HG02970 (cell line): ENCODE measurements around the gene BZW2.
"Not testable (repeated sequence)": the region's sequence is repeated elsewhere in the genome, so short reads cannot be mapped to it uniquely, and the experiment has no call there.

Source experiments
- ATAC-seq: cut with Tn5 transposase; IDR thresholded peaks from one replicate; pipeline ENCODE4 v1.9.1; 2021; ENCODE audit warnings: mild to moderate bottlenecking, moderate library complexity, moderate number of reproducible peaks; ENCODE audit not compliant: unreplicated experiment, low FRiP score

The BZW2 gene

DNA sequence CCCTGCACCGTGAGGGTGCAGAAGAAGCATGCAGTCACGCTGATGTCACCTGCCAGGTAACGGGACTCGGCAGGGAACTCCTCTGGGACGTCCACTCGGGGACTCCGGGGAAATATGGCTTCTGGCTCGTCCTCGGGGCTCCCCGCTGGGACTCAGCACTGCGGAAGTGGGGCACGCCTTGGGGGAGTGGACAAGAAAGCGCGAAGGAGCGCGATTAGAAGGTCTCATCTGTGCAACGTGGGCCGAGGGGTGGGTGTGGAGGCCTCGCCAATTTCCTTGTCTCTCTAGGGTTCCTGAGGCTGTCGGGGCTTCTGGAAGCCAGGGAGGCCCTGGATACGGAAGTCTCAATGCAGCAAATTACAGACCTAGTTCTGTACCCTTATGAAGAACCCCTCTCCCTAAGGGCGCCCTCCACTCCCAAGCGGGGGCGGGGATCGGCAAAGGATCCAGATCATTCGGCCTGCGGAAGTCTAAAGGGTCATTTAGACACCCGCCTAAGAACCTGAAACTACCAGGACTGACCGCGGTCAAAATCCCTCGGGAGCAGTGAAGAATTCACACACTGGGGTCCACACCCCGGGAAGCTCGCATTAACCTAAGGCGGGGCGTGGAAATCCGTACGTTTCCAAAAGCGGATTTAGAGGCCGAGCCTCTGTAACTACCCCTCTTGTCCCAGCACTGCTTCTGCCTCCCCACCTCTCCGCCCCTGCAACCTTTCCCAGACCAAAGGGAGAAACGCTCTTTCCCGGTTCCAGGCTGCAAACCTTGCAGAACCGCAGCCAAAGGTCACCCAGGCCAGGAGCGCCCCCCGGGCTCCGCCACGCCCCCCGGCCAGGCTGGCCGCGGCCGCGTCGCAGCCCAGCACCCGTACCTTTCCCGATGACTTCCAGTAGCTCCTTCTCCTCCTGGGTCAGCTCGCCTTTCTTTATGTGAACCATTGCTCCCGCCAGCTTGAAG lies 1.1 kb upstream of the BZW2 start:
- peak; percentile 12 for ATAC-seq

DNA sequence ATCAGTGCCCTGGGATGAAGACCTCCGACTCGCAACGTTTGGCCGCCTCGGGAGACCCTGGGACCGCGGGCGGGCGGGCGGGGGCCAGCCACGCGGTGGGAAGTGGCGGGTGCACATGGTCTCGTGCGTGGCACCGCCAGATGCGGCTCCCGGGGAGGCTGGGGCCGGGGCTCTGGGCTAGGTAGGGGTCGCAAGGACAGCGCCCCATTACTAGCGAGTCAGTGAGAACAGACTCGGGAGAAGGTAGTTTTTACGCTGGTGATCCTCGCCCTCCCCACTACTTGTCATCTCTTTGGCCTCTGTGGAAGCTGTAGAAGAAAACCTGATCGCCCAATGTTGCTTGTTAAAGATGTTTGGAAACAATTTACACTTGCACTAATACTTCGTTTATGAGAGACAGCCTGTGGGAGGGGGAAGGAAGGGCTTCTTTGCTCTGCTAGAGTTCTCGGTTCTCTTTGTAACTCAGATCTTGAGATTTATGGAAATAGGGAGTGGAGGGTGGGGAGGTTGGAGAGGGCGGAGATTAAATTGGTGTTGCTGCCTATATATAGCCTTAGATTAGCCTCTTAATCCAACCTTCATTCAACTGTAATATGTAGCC lies 591 bp downstream of the BZW2 start:
- ATAC-seq: no peak

DNA sequence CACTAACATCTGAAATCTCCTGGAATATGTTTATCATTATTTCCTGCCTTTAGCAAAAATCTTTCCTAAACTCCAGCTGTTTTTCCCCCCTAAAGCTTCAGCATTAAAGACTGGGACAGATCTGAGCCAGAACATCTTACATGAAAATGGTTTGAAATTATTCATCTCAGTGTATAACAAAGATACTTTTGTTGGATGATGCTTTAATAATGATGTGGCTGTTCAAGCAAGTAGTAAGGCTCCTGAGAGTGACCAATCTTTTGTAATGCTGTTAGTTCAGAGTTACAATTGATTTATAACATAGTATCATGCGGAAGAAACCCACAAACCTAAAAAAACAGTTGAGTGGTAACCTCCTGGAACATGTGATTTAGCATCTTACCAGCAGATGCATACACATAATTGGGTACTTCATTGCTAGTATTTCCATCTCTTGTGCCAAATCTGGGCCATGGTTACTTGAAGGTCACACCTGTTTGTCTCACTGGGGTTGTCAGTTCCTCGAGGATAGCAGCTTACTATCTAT lies 1.5 kb downstream of the BZW2 start:
- ATAC-seq: no peak

DNA sequence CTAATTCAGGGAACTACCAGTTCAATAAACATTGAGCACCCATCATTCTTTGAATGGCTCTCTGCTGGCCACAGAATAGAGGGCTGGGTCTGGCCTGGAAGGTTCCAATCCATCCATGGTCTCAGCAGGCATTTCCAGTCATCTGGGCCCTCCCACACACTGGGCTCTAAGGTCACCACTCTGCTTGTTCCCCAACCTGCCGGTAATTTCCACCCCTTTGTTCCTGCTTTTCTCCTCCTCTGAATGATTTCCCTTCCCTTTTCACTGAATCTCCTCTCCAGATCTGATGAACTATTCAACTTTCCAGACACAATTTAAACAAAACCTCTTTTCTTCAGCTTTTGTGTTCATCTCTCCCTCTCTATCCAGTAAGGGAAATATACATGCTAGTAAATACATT lies 2.6 kb downstream of the BZW2 start:
- ATAC-seq: no peak

DNA sequence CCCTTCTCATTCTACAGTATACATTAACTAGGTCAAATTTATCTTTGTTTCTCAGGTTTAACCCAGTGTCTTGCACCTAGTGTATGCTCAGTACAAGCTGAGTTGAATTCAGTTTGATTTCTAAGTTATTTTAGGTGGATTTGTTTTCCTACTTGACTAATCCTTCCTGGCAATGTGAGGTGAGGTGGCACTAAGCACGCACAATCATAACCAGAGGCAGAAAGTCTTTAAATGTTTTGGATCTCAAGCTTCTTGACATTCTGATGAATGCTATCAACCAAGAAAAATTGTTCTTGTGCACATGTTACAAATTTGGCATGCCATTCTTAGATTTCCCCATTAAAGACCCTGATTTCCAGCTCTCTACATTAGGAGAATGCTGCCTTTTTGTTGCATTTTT lies 3.2 kb downstream of the BZW2 start:
- no peak for ATAC-seq

DNA sequence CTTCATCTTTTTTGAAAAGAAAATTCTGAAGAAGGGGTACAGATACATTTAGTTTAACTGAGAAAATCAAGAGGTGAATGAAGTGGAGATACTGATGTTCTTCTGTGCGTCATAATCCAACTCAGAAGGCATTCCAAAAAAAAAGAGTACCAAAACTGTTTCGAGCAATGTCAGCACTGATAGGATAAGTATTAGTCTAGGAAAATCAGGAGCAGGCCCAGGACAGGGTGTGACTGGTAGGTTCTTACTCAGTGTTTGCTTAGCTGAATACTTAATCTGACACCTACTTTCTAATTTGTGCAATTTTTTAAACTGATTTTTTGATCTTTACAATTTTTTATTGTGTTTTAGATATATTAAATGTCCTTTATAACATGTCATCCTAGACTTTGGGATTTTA lies 4.3 kb downstream of the BZW2 start:
- no peak for ATAC-seq

DNA sequence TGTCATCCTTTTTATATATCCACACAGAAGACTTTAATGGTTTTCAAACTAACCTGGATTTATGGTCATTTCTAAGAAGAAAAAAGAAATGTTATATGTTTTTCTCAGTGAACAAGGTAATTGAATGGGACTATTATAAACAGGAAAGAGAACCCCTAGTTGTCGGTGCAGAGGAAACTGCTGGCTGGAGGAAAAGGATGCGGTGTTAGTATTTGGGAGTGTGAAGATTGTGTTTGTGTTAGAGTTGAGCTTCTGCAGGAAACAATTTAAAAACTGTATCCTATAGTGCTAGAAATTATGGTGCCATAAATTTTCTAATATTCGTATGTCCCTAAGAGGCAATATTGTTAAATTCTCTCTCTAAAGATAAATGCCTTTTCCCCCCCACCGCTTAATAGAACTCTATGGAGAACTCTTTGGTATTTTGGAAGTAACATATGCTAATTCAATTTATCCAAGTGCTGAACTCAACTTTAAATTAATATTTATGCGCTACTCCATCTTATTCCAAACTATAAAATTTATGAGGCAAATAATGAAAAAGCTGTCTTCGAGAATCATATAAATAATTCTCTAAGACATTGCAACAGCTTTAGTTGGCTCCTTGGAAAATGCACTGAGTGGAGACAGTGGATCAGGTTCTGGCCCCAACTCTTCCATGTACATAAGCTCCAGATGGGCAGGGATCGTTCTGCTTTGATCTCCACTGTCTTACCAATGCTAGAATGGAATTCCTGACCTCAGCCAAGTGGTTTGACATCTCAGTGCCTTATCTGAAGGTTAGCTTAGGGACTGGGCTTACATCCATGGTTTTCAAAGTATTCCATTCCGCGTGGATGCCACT lies 5.6 kb downstream of the BZW2 start:
- no peak for ATAC-seq

DNA sequence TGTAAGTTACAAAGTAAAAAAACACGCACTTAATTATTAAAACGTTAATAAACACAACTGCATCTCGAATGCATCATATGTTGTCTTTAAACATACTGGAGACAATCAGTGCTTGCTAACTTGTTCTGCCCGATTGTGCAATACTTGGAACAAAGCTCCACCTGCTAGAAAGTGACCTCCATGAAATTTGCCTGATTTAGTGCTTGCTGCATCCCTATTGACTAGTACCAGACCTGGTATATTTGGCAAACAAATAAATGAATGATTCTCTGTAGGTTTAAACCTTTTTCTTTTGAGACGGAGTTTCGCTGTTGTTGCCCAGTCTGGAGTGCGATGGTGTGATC lies 6.2 kb downstream of the BZW2 start:
- ATAC-seq: no peak

DNA sequence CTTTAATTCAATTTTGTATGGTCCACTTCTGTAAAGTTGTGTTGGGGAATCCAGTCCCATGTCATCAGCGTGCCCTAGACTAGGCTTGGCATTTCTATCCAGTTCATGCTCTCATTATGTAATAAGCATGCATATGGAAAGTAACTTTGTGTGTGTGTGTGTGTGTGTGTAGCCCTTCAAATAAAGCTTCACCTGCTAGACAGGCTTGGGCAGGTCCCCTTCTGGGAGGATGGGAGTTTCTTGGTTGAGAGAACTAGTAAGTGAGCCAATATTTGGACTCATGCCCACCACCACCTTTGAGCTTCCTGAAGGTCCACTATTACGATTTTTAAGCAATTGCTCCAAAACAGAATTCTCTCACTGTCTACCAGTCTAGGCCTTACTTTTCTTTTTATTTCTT lies 6.9 kb downstream of the BZW2 start:
- no peak for ATAC-seq

DNA sequence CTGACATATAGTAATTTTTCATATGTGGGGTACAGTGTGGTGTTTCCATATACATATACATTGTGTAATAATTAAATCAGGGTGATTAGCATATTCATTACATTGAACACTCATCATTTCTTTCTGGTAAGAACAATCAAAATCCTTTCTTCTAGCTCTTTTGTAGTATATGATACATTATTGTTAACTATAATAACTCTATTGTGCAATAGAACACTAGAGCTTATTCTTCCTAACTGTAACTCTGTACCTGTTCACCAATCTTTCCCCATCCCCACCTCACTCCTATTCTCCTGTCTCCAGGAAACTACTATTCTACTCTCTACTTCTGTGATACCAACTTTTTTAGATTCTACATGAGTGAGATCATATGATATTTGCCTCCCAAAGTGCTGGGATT lies 9.4 kb downstream of the BZW2 start:
- ATAC-seq: no peak

DNA sequence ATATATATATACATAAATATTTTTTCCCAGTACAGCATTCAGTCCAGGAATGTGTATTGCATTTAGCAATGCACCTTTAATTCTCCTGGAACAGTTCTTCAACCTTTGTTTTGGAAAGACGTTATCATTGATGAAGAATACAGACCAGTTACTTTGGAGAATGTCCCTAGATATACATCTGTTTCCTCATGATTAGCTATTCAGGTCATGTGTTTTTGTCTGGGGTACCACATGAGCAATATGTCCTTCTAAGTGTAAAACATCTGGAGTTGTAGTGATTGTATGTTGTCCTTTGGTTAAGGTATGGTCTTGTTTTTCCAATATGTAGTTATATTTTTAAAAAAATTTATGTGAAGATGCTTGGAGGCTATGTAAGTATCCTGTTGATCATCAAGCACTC lies 10.2 kb downstream of the BZW2 start:
- ATAC-seq: no peak

DNA sequence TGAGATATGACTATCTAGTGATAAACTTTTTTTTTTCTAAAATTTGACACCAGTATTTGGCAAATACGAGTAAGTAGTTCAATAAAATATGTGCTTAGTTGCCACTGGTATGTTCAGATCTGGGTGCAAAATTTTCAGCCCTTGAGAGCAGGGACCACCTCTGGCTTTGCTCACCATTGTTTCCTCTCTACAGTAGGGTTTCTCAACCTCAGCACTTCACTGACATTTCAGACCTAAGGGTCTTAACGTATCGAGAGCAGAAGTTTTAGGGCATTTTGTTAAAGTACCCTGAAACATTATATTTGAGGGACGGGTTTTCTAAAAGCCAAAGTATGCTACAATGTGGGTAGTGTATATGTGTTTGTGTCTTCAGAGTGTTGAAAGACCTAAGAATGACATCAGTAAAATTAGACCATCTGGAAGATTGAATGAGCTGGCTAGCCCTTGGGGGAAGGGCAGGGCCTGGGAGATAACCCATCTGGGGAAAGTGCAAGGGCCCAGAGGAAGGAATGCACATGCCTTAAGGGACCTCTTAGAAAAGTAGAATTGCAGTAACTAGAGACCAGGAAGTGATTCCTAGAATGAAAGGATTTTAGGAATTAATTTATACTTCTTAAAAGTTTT lies 11.8 kb downstream of the BZW2 start:
- no peak for ATAC-seq

DNA sequence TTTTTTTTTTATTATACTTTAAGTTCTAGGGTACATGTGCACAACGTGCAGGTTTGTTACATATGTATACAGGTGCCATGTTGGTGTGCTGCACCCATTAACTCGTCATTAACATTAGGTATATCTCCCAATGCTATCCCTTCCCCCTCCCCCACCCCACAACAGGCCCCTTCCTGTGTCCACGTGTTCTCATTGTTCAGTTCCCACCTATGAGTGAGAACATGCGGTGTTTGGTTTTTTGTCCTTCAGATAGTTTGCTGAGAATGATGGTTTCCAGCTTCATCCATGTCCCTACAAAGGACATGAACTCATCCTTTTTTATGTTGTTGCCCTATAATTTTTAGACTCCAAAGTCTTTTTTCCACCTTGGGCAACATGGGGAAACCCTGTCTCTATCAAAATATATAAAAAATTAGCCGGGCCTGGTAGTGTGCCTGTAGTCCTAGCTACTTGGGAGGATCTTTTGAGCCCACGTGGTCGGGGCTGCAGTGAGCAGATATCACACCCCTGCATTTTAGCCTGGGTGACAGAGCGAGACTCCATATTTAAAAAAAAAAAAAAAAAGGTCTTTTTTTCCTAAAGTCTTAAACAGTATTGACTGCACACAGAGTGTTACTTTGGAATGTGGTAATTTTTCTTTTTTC lies 14.0 kb downstream of the BZW2 start:
- ATAC-seq: not testable (repeated sequence)

DNA sequence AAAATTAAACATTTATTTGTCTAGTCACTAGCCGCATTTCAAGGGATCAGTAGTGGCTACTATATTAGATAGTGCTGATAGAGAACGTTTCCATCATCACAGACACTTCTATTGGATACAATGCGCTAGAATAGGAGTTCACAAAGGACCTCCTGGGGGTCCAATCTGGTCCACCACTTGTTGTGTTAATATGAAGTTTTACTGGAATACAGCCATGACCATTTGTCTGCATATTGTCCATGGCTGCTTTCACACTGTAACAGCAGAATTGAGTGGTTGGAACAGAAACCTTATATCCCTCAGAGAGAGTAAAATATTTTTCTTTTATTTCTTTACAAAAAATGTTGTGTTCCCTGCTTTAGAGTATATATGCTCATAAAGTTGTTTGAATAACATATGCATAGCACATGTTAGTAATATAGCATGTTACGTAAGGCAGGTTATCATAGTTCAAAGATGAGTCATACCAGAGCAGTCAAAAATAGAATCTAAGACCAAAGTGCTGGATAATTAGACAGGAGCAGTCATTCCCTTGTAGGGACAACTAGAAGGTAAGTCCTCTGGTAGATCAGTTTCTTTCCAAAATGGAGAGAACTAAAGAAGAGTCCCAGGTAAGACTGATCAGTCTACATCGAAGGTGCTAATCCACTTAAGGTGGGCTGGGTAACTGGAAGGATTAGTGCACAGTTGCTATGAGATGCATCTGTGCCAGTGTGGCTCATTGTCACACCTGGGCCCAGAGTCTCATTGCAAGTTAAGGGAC lies 14.9 kb downstream of the BZW2 start:
- no peak for ATAC-seq

DNA sequence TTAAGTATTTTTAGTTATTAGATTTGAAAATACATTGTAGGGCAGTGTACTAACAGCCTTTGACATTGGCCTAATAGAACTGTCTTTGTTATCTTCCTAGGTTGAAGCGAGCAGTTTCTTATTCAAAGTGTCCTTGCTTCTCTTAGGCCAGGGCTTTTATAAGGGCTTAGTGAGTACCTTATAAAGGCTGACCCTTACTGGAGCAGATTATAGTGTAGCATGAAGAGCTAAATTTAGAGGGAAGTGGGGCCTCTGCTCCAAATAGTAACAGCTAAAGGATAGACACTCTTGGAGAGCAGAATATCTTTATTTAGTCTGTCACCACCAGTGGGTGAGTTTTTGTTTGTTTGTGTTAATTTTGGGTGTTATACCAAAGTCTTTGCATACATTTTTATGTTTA lies 15.9 kb downstream of the BZW2 start:
- no peak for ATAC-seq

DNA sequence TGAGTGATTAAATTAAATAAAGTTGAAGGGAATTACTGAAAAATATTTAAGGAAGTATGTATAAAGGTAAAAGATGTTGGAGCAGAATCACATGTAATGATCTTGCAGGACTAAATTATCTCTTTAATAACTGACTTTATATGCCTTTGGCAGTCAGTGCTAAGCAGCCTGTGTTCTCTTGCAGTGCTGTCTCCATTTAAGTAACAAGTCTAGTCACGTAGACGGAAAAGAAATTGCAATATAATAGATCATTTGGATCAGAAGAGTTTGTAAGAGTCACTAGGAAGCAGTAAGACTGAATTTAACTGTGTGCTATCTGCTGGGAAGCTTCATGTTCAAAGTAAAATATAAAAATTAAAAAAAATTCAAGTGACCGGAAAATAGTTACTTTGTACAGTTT lies 21.4 kb downstream of the BZW2 start:
- no peak for ATAC-seq

DNA sequence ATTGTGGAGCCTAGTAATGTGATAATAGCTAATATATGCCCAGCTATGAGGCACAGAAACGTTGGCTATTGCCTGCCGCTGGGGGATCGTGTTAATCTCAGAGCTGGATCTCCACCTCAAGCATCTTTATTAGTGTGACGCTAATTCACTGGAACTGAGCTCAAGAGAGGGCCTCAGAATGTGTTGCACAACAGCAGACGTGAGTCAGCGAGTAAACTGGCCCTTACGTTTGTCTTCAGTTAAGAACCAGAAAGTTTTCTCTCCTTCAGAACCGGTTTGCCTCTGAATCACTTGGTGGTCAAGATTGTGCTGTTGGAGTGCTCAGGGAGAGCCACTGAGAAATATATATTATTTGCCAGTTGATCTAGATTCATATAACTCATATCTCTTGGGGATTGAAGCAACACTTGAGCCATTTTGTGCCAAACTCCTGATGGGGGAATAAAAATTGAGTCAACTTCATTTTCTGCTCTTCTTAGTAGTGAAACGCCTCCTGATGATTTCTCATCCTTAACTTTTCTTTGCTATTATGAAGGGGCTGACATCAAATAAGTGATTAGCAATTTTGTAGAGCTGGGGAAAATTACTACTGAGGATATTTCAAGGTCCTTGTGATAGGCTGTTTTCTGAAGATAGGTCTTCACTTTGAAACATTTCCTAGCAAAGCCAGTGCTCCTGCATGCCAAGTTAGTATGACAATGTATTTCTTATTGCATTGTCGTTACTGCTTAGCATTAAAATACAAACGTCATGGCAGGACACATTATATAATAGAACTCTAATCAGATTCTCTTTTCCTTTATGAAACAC lies 22.3 kb downstream of the BZW2 start:
- ATAC-seq: no peak

DNA sequence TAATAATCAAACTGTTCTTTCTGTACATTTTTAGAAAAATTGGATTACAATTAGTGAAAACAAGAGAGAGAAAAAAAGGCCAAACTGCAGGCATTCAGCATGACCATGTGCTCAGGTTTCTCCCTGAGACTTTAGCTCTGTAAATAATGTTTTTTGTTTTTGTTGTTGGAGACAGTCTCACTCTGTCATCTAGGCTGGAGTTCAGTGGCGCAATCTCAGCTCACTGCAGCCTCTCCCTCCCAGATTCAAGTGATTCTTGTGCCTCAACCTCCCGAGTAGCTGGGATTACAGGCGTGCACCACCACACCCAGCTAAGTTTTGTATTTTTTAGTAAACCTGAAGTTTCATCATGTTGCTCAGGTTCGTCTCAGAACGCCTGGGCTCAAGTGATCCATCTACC lies 23.0 kb downstream of the BZW2 start:
- no peak for ATAC-seq

DNA sequence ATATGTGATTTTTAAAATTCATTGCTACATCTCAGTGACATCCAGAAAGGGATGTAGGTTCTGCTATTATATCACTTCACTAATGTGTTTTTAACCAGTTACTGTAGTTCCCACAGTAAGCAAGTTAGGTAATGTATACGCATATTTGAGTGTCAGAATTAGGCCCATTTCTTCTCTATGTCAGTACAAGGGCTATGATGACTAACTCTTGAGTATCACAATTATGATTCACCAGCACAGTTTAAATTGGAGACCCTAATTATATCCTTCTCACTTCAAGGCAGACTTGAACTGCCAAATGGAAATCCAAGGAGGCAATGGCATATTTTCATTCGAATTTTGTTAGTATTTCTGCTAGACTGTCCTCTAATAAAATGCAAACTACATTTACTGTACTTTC lies 23.6 kb downstream of the BZW2 start:
- ATAC-seq: no peak
